ENCODE measurements around the gene BCAN.

GRCh38 chr1:156648951-156649350 is 7.0 kb downstream of the BCAN start:
- TF ChIP-seq, protein P1, sequence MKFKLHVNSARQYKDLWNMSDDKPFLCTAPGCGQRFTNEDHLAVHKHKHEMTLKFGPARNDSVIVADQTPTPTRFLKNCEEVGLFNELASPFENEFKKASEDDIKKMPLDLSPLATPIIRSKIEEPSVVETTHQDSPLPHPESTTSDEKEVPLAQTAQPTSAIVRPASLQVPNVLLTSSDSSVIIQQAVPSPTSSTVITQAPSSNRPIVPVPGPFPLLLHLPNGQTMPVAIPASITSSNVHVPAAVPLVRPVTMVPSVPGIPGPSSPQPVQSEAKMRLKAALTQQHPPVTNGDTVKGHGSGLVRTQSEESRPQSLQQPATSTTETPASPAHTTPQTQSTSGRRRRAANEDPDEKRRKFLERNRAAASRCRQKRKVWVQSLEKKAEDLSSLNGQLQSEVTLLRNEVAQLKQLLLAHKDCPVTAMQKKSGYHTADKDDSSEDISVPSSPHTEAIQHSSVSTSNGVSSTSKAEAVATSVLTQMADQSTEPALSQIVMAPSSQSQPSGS (IDR thresholded peaks at IDR 0.05; ENCODE audit: low read length), result no peak
- TF ChIP-seq JUN (IDR thresholded peaks at IDR 0.05; ENCODE audit: low read depth, low read length) (no peak), SP1 (IDR thresholded peaks at IDR 0.05; ENCODE audit: low read depth, low read length) (no peak), POLR2A (IDR thresholded peaks at IDR 0.05; ENCODE audit: control extremely low read depth in 1 of 2, low read depth in 2 of 2, low read length in 2 of 2) (no peak), SIN3A (conservative IDR thresholded peaks at IDR 0.05 in 1 of 2, IDR thresholded peaks at IDR 0.05 in 1 of 2; ENCODE audit: low read depth in 1 of 2, low read length in 2 of 2) (no peak), POLR2AphosphoS5 (IDR thresholded peaks at IDR 0.05; ENCODE audit: low read depth, low read length) (no peak), GABPA (IDR thresholded peaks at IDR 0.05; ENCODE audit: borderline replicate concordance, insufficient read depth, low read length) (no peak), TCF12 (IDR thresholded peaks at IDR 0.05; ENCODE audit: low read depth, low read length) (no peak), CREB1 (IDR thresholded peaks at IDR 0.05) (no peak)
- TF ChIP-seq, protein P2, sequence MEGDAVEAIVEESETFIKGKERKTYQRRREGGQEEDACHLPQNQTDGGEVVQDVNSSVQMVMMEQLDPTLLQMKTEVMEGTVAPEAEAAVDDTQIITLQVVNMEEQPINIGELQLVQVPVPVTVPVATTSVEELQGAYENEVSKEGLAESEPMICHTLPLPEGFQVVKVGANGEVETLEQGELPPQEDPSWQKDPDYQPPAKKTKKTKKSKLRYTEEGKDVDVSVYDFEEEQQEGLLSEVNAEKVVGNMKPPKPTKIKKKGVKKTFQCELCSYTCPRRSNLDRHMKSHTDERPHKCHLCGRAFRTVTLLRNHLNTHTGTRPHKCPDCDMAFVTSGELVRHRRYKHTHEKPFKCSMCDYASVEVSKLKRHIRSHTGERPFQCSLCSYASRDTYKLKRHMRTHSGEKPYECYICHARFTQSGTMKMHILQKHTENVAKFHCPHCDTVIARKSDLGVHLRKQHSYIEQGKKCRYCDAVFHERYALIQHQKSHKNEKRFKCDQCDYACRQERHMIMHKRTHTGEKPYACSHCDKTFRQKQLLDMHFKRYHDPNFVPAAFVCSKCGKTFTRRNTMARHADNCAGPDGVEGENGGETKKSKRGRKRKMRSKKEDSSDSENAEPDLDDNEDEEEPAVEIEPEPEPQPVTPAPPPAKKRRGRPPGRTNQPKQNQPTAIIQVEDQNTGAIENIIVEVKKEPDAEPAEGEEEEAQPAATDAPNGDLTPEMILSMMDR (IDR thresholded peaks at IDR 0.05; ENCODE audit: control extremely low read depth in 1 of 3, insufficient read depth in 1 of 3, low read depth in 1 of 3, low read length in 3 of 3), result no peak

Measured in H1 (cell line).